Stimulated activated CD8-positive, alpha-beta memory T cell treated with anti-CD3 and anti-CD28 coated beads, Interleukin-15, amount 100 ng/mL, for 4 hours (primary cell): ENCODE results near the gene CELA2B.

Experiments
- DNase-seq, 2 donors: peaks; one replicate each; pipeline ENCODE4 v3.0.0-alpha.2; 2020; ENCODE audit warnings: low read depth in 2 of 2

The CELA2B gene

GRCh38 chr1:15525050-15526020, 49.4 kb downstream of the CELA2B start:
- no peak for DNase-seq

GRCh38 chr1:15526021-15526489, 50.2 kb downstream of the CELA2B start:
- DNase-seq, result no peak

GRCh38 chr1:15526490-15527339, 50.8 kb downstream of the CELA2B start, which contains the start of gene DNAJC16:
Gene DNAJC16 (plus strand): TSS chr1:15526848. CDS start chr1:15529106, 2,258 bp downstream.
- DNase-seq, result peak; percentile 93 to 95

GRCh38 chr1:15531003-15531402, 55.1 kb downstream of the CELA2B start:
- no peak for DNase-seq

- DNase-seq, result no peak
Measured at GRCh38 chr1:15531682-15532081, 55.8 kb downstream of the CELA2B start.

- DNase-seq, result no peak
Measured at GRCh38 chr1:15538771-15539170, 62.9 kb downstream of the CELA2B start.

- no peak for DNase-seq
Measured at GRCh38 chr1:15540186-15540585, 64.3 kb downstream of the CELA2B start.
